ENCODE measurements around the gene CGB7.
A peak's percentile ranks its signal among the peaks of the same experiment; 100 is the strongest.
"Not testable (repeated sequence)": the region's sequence is repeated elsewhere in the genome, so short reads cannot be mapped to it uniquely, and the experiment has no call there.

The CGB7 gene

GRCh38 chr19:49073514-49074378, 16.2 kb upstream of the CGB7 start:
- DNase-seq, result no peak

GRCh38 chr19:49071860-49072547, 14.5 kb upstream of the CGB7 start:
- peak in 1 of 5 donors; percentile 11 for DNase-seq

GRCh38 chr19:49070416-49070815, 12.9 kb upstream of the CGB7 start:
- DNase-seq, result no peak

- no peak for DNase-seq
These were observed 11.5 kb upstream of the CGB7 start for GRCh38 chr19:49069026-49069425.

- DNase-seq, result no peak
These were observed 10.0 kb upstream of the CGB7 start for GRCh38 chr19:49067554-49067953.

GRCh38 chr19:49065905-49066512, 8.5 kb upstream of the CGB7 start:
- no peak for DNase-seq

- DNase-seq, result no peak
These were observed 7.4 kb upstream of the CGB7 start, which contains the start of gene NTF4 for GRCh38 chr19:49064768-49065611. NTF4 (minus strand) TSS chr19:49064818; CDS start chr19:49061997, 2,821 bp downstream.

GRCh38 chr19:49064029-49064629, 6.6 kb upstream of the CGB7 start:
- DNase-seq, result no peak

- no peak for DNase-seq
These were observed 3.9 kb upstream of the CGB7 start for GRCh38 chr19:49061445-49061844.

GRCh38 chr19:49061000-49061399, 3.5 kb upstream of the CGB7 start:
- DNase-seq, result no peak

GRCh38 chr19:49059053-49059452, 1.5 kb upstream of the CGB7 start:
- no peak for DNase-seq

- DNase-seq, result no peak
These were observed 1.0 kb upstream of the CGB7 start for GRCh38 chr19:49058562-49058961.

- DNase-seq, result not testable (repeated sequence)
These were observed 500 bp downstream of the CGB7 start for GRCh38 chr19:49056902-49057596.

GRCh38 chr19:49056101-49056901, 1.2 kb downstream of the CGB7 start:
- DNase-seq, result peak in 4 of 5 donors; percentile 24 to 49 (median 36)

GRCh38 chr19:49050376-49051033, 7.0 kb downstream of the CGB7 start:
- DNase-seq, result not testable (repeated sequence)

GRCh38 chr19:49049834-49050233, 7.7 kb downstream of the CGB7 start:
- not testable (repeated sequence) for DNase-seq

GRCh38 chr19:49049011-49049410, 8.5 kb downstream of the CGB7 start, which contains the start of gene CGB8:
CGB8 (minus strand) TSS chr19:49049111; CDS start chr19:49048739, 372 bp downstream.
- not testable (repeated sequence) for DNase-seq

- not testable (repeated sequence) for DNase-seq
These were observed 14.0 kb downstream of the CGB7 start, which contains the start of gene CGB5 for GRCh38 chr19:49043548-49043947. CGB5 (plus strand) TSS chr19:49043848; CDS start chr19:49044210, 362 bp downstream.

GRCh38 chr19:49042666-49043065, 14.9 kb downstream of the CGB7 start:
- DNase-seq, result not testable (repeated sequence)

- no peak for DNase-seq
These were observed 15.4 kb downstream of the CGB7 start for GRCh38 chr19:49042177-49042576.
